NCI-H526 (cell line): ENCODE results near the gene KCTD2.

Experiments
- DNase-seq, 2 experiments: peaks; one replicate each; lab custom pipeline; 2025; lab: John Stamatoyannopoulos, UW

Gene KCTD2

GRCh38 chr17:75077496-75078283 lies 30.7 kb downstream of the KCTD2 start:
- DNase-seq = no peak

- DNase-seq = no peak
Measured at GRCh38 chr17:75078284-75079022, 31.4 kb downstream of the KCTD2 start.

- no peak for DNase-seq
Measured at GRCh38 chr17:75079023-75079373, 32.0 kb downstream of the KCTD2 start.

GRCh38 chr17:75081611-75082540 lies 34.9 kb downstream of the KCTD2 start:
- no peak for DNase-seq

GRCh38 chr17:75082683-75083082 lies 35.7 kb downstream of the KCTD2 start:
- DNase-seq = no peak

GRCh38 chr17:75084039-75084660 lies 37.1 kb downstream of the KCTD2 start:
- no peak for DNase-seq

- no peak for DNase-seq
Measured at GRCh38 chr17:75086496-75087181, 39.6 kb downstream of the KCTD2 start.

- no peak for DNase-seq
Measured at GRCh38 chr17:75087182-75087557, 40.1 kb downstream of the KCTD2 start.

GRCh38 chr17:75087558-75088453 lies 40.8 kb downstream of the KCTD2 start, which contains the start of gene SLC16A5:
TSS of gene SLC16A5 (plus strand) at chr17:75087954. CDS start at chr17:75093637, 5,683 bp downstream.
- DNase-seq = peak; percentile 35 to 63

- no peak for DNase-seq
Measured at GRCh38 chr17:75088465-75089417, 41.7 kb downstream of the KCTD2 start.

GRCh38 chr17:75090871-75091854 lies 44.1 kb downstream of the KCTD2 start:
- DNase-seq = no peak

GRCh38 chr17:75091855-75092327 lies 44.9 kb downstream of the KCTD2 start:
- DNase-seq = no peak

- DNase-seq = no peak
Measured at GRCh38 chr17:75093548-75094158, 46.6 kb downstream of the KCTD2 start.

GRCh38 chr17:75094871-75095399 lies 47.9 kb downstream of the KCTD2 start:
- no peak for DNase-seq

GRCh38 chr17:75096082-75096625 lies 49.1 kb downstream of the KCTD2 start:
- DNase-seq = no peak

- DNase-seq = no peak
Measured at GRCh38 chr17:75097865-75098264, 50.8 kb downstream of the KCTD2 start.

- DNase-seq = no peak
Measured at GRCh38 chr17:75098861-75099260, 51.8 kb downstream of the KCTD2 start.
